Activated gamma-delta T cell (primary cell): ENCODE measurements around the gene COL27A1.

ENCODE experiments used
- DNase-seq: peaks from one replicate; lab custom pipeline; 2025; lab: John Stamatoyannopoulos, UW

Gene COL27A1

DNA sequence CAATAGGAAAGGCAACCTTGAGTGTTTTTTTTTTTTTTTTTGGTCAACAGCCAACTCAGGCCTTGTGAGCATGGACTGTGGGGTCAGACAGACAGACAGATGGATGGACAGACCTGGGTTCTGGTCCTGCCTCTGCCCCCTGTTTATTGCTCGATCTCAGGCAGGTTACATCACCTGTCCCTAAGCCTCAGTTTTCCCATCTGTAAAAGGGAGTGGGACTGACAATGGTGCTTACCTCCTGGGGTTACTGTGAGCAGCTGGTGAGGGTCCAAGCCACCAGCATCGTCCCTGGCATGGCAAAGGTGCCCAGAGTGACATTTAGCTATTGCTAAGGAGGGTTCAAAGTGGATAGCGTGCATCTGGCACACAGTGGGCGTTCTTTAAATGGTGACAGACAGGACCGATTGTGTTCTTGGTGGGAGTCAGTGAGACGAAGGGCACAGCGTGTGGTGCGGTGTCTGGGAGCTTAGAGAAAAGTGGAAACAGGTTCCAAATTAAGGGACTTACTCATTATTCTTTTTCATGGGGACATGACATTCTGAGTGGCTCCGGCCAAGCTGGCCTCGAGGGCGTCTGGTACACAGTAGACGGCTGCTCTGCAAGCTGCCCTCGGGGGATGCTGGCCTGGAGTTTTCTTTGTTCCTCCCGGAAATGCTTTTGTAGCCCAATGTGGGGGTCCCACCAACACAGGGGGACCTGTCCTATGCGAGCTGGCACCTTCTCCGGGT is 72.1 kb downstream of the COL27A1 start:
- DNase-seq: no peak

DNA sequence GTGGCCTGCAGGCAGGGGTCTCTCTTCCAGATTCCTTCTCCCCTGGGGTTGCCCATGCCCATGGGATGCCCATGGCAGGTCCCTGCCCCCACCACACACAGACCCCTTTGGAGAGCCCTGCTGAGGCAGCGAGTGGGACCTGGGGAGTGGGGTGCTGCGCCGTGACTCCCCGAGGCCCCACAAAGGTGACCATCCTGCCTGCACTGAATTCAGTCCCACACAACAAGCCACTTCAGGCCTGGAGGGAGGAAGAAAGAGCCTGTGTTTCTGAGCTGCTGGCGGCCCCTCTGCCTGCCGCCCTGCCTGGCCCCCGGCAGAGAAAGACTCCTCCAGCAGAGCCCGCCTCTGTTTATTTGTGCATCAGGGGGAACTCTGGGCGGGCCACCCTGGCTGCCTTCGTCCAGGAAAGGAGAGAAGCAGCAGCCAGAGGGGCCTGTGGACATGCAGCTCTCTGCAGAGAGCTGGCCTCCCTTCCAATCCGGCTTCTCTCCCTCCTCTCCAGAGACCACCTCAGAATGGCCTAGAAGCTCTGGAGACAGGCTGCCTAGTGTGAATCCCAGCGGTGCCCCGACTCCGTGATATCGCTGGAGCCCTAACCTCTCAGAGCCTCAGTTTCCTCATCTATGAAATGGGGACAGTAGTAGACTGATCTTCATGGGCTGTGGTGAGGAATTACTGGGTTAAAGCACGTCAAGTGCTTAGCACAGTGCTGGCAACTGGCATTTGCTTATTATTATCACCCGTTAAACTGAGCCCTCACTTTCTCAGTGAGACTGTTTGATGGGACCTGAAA is 72.9 kb downstream of the COL27A1 start:
- DNase-seq: no peak

GRCh38 chr9:114229295-114229694 is 74.0 kb downstream of the COL27A1 start:
- no peak for DNase-seq

DNA sequence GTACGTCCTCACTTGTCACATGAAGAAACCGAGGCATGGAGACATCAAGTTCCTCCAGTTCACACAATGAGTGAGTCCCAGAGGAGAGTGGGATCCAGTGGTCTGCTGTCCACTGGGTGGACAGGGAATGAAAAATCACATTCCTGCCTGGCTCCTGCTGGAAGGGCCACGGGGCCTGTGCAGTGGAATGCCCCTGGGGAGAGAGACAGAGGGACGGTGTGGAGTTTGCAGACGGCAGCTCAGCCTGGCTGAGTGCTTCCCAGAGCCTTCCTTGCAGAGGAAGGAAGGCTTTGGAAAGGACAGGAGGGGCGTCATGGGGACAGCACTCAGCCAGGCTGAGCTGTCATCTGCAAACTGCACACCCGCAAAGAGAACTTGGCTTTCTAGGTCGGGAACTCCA is 74.7 kb downstream of the COL27A1 start:
- no peak for DNase-seq

DNA sequence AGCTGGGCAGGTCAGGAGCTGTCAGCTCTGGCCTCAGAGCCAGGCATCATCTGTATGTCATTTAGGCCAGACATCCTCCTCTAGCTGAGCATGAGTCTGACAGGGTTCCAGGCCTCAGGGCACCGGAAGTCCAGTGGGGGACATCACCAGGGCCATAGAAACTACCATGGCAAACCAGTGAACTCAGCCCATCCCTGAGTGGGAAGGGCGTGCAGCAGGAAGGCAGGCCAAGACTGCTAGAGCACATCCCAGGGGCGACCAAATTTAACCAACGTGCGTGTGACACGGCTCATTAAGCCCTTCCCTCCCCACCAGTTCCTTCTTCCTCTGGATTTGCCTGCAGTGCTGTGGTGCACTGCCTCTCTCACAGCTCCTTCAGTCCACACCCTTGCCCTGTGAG is 75.9 kb downstream of the COL27A1 start:
- DNase-seq: no peak

GRCh38 chr9:114231719-114232449 is 76.5 kb downstream of the COL27A1 start:
- no peak for DNase-seq

GRCh38 chr9:114233491-114234185 is 78.3 kb downstream of the COL27A1 start:
- no peak for DNase-seq

DNA sequence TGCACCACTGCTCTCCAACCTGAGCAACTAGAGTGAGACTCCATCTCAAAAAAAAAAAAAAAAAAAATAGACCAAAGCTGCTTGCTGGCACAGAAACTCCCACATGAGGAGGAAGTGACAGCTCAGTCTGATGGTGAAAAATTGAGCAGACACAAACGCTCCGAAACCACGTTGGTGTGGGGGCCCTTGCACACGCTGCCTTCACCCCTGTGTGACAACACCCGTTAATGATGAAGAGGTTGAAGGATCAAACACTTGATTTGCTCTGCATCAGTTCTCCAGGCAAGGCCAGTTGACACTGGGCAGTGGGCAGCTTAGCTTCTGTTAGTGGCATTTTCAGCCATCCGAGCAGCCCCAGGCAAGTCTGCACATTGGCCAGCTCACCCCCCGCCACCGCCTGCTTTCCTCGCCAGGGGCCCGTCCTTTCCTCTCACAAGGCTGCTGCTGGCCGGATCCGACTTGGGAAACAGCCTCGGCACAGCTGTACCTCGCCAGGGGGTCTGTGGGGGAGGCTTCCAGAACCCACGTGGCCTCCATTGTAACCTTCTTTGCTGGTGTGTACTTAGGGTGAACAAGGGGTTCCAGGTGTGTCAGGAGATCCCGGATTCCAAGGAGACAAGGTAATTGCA is 79.8 kb downstream of the COL27A1 start:
- no peak for DNase-seq

GRCh38 chr9:114236391-114237138 is 81.2 kb downstream of the COL27A1 start:
- no peak for DNase-seq

DNA sequence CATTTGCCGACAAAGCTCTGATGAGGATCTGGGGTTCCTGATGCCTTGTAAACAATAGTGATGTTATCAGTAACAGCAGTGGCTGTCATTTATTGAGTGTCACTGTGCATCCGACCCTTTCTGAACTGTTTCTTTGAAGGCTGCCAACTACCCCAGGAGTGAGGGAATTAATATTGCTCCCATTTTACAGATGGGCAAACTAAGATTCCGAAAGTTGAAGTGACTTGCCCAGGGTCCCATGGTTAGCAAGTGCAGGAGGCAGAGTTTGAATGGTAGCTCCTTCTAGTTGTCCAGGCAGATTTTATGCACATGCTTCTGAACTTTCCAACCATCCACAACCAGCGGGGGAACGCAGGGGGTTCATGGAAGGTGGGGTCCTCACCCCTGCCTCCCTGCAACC is 81.9 kb downstream of the COL27A1 start:
- no peak for DNase-seq

- DNase-seq: no peak
Observed at GRCh38 chr9:114237781-114238180, 82.4 kb downstream of the COL27A1 start.

GRCh38 chr9:114238472-114238871 is 83.1 kb downstream of the COL27A1 start:
- no peak for DNase-seq

- no peak for DNase-seq
Observed at GRCh38 chr9:114238891-114239875, 83.8 kb downstream of the COL27A1 start.

DNA sequence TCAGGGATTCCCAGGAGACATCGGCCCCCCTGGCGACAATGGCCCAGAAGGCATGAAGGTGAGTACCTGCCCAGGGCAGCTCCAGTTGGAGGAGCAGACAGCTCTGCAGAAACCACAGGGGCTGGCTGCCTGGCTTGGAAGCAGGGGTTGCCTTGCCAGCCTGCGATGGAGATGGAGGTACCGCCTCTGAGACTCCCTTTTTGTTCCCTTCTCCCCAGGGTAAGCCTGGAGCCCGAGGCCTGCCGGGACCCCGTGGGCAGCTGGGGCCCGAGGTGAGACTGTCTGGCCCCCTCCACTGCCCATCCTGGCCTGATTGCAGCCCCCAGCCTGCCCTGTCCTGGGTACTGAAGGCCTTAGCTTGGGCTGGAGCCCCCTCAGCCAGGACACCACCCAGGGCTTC is 84.9 kb downstream of the COL27A1 start:
- no peak for DNase-seq

- no peak for DNase-seq
Observed at GRCh38 chr9:114240647-114241558, 85.6 kb downstream of the COL27A1 start.

DNA sequence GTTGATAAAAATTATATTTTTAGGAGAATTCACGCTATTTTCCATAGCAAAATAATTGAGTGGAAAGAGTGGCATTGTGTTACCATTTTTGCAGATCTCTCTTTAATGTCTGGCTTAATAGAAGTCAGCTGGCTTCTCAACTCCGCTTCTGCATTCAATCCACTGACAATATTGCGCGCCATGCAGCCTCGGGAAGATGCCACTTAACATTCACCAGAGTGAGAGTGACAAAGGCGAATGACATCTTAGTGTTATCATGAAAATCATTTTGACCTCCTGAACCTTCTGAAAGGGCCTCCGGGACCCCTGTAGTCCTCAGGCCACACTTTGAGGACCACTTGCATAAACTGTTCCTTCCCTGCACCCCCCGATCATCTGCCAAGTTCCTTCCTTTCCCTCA is 87.5 kb downstream of the COL27A1 start:
- no peak for DNase-seq

GRCh38 chr9:114243240-114243639 is 87.9 kb downstream of the COL27A1 start:
- no peak for DNase-seq

DNA sequence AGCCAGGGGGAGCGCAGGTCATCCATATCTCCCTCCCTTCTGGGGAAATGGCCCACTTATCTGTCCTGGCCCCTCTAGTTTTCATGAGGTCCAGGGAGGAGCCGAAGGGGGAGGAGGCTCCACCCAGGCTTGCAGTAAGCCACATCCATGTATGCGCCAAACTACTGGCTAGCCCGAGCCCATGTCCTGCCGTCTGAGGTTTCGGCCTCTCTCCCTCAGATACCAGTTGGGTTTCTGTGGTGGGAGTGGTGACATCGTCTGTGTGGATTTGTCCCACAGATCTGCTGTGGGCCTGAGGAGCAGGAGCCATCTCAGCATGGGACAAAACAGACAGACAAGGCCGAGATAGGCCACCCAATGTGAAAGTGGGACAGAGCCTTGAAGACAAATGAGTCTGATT is 89.2 kb downstream of the COL27A1 start:
- DNase-seq: no peak

DNA sequence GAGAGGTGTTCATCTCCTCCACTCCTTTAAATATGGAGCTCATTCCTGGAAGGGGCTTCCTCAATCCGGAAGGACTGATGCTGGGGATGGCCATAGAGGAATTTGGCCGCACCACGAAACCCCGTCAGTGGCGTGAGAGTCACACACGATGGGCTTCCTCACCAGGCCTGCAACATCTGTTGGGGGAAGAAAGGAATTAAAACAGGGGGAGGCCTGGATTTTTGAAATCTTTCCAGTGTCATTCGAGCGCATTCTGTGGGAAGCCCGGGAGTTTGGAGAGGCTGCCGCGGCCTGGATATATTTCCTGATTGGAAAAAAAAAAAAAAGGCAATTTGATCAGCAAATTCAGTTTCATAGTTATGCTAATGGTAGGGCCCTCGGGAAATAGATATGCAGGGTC is 91.2 kb downstream of the COL27A1 start:
- DNase-seq: no peak
